Esophagus squamous epithelium (tissue), 5 donors: ENCODE data around the gene DDX11. TPM values are rescaled to one million over a fixed set of nuclear protein-coding genes. Genes with fewer than 3 reads are reported as not detected.
A peak's percentile ranks its signal among the peaks of the same experiment; 100 is the strongest.
"Not testable (repeated sequence)": the region's sequence is repeated elsewhere in the genome, so short reads cannot be mapped to it uniquely, and the experiment has no call there.

Source experiments
- DNase-seq: peaks from one replicate; lab custom pipeline; 2025; lab: John Stamatoyannopoulos, UW
- H3K27ac ChIP-seq, 4 donors: fragments of 200-600 bp; sonication (generic); one replicate each; pipeline ENCODE4 v1.5.1; 2016 to 2019; ENCODE audit warnings: mild to moderate bottlenecking in 1 of 4
- H3K27me3 ChIP-seq, 4 donors: fragments of 200-600 bp; sonication (generic); 1 replicate in 3 of 4; 2 replicates in 1 of 4; pipeline versions ENCODE4 v1.5.1 to v1.6.0; 2017 to 2021; ENCODE audit warnings: antibody characterized with exemption in 1 of 4
- H3K36me3 ChIP-seq, 3 donors: fragments of 200-600 bp; sonication (generic); one replicate each; pipeline ENCODE4 v1.5.1; 2016 to 2019
- H3K4me1 ChIP-seq, 3 donors: fragments of 200-600 bp; sonication (generic); one replicate each; pipeline ENCODE4 v1.5.1; 2017 to 2019
- H3K4me3 ChIP-seq, 4 donors: fragments of 200-600 bp; sonication (generic); 1 replicate in 3 of 4; 2 replicates in 1 of 4; pipeline ENCODE4 v1.5.1; 2016 to 2019; ENCODE audit warnings: mild to moderate bottlenecking in 2 of 4, moderate library complexity in 1 of 4
- H3K9me3 ChIP-seq, 3 donors: fragments of 200-600 bp; sonication (generic); one replicate each; pipeline ENCODE4 v1.5.1; 2016 to 2019
- POLR2A ChIP-seq, 4 donors: fragments of 450-650 bp; IDR thresholded peaks; one replicate each; pipeline ENCODE4 v1.6.1; 2017; ENCODE audit warnings: antibody characterized with exemption in 4 of 4, mild to moderate bottlenecking in 4 of 4, moderate library complexity in 3 of 4
- WGBS, 2 donors: methylation state at CpG; one replicate each; pipeline ENCODE4 v1.1.5; 2018; 5-methylcytosine and 5-hydroxymethylcytosine counted together
- intact Hi-C: fragments of 100-400 bp; cut with DNase I; formaldehyde crosslinking; loops from one replicate; pipeline ENCODE4 v1.15.0; 2022
- total RNA-seq, 4 donors: library from RNA; depleted of rRNA; stranded (reverse); fragments of >200 nt; gene quantifications; one replicate each; pipeline ENCODE4 v1.1.0, GENCODE V29; 2016
- TF ChIP-seq, protein P1 (sequence below), 6 experiments: fragments of 450-650 bp in 4 of 6; fragments of 200-600 bp in 2 of 6; sonication (generic) in 2 of 6; IDR thresholded peaks; one replicate each; pipeline ENCODE4 v1.5.1; 2016 to 2019; ENCODE audit warnings: antibody characterized with exemption in 6 of 6, mild to moderate bottlenecking in 4 of 6, moderate library complexity in 4 of 6
- donor health status: DM: yes; HTN: yes; CAD: no.

Gene DDX11
- total RNA-seq, 4 donors from 2014 or later, result 9.1 to 39.9 (median 23.5) TPM

DNA sequence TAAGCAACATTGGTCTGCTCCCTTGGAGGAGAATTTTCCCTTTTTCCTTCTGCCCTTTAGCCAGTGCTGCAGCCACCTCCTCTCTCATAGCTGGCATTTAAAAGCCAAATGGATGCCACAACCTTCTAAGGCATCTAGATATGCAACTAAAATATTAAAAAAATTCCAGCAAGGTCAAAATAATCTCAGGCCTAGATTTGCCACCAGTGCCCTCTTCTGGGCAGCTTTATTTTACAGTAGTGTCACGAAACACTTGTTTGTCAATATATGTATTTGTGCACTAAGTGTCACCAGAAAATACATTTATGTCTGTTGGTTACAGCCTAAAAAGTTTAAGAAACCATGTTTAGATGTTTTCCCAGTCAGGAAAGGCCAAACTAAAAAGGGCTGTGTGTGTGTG is 19.7 kb upstream of the DDX11 start:
- H3K27ac ChIP-seq, DNase-seq, H3K27me3 ChIP-seq, H3K9me3 ChIP-seq, H3K4me1 ChIP-seq, H3K4me3 ChIP-seq, H3K36me3 ChIP-seq, intact Hi-C loops: not testable (repeated sequence)
- WGBS, 2 donors, result 73 to 77% methylated on average over 1 of the region's 1 CpG
- TF ChIP-seq, protein P1, sequence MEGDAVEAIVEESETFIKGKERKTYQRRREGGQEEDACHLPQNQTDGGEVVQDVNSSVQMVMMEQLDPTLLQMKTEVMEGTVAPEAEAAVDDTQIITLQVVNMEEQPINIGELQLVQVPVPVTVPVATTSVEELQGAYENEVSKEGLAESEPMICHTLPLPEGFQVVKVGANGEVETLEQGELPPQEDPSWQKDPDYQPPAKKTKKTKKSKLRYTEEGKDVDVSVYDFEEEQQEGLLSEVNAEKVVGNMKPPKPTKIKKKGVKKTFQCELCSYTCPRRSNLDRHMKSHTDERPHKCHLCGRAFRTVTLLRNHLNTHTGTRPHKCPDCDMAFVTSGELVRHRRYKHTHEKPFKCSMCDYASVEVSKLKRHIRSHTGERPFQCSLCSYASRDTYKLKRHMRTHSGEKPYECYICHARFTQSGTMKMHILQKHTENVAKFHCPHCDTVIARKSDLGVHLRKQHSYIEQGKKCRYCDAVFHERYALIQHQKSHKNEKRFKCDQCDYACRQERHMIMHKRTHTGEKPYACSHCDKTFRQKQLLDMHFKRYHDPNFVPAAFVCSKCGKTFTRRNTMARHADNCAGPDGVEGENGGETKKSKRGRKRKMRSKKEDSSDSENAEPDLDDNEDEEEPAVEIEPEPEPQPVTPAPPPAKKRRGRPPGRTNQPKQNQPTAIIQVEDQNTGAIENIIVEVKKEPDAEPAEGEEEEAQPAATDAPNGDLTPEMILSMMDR (IDR thresholded peaks at IDR 0.05), result peak in 2 of 6 experiments; percentile 8 to 24

DNA sequence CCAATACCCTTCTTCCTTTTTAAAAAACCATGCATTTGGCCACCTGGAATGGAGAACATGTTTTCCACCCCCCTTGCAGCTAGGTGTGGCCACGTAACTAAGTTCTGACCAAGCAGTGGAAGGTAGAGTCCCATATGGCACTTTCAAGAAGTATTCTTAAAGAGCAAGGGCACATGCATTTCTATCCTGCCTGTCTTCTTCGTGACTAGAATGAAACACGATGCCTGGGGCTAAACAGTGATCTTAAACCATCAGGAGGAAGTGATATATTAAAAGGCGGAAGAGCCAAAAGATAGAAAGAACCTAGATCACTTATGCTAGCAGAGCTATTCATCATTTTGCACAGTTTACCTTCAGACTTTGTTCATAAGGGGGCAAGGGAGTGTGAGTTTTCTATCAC is 16.0 kb upstream of the DDX11 start:
- Histone ChIP-seq H3K4me1 (no peaks in the 10 kb centered on the region), H3K36me3 (no peaks in the 10 kb centered on the region), H3K9me3 (no peaks in the 10 kb centered on the region), H3K27me3 (no peaks in the 10 kb centered on the region), H3K27ac (no peak overlapping the region), H3K4me3 (no peak overlapping the region)
- intact Hi-C loops, result no loop called here
- no peak for DNase-seq
- TF ChIP-seq, protein P1 (IDR thresholded peaks at IDR 0.05), result no peak
- no peak for TF ChIP-seq POLR2A (IDR thresholded peaks at IDR 0.05)
- WGBS, 2 donors, result 65 to 84% methylated on average over 4 of the region's 4 CpGs

DNA sequence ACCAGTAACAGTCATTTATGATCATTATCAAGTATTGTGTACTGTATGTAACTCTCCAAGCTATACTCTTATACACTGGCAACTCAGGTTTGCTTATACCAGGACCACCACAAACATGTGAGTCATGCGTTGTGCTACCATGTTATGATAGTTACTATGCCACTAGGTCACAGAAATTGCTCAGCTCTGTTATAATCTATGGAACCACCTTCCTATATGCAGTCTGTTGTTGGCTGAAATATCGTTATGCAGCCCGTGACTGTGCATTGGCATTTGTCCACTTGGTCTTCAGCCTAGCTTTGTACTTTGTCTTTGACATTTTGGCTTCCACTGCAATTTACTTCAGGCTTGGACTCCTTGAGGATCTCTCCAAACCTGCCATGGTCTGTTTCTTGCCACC is 7.5 kb upstream of the DDX11 start:
- DNase-seq, result not testable (repeated sequence)

DNA sequence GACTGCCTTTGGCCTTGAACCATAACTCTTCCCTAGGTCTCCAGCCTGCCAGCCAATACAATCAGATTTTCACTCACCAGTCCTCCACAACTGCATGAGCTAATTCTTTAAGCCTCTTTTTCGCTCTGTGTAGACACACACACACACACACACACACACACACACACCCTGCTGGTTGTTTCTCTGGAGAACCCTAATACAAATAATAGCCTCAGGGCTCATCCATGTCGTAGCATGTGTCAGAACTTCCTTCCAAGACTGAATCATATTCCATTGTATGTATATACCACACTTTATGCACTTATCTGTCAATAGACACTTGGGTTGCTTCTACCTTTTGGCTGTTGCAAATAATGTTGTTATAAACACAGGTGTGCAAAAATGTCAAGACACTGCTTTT is 6.0 kb upstream of the DDX11 start:
- H3K27ac ChIP-seq, H3K27me3 ChIP-seq, DNase-seq, H3K4me3 ChIP-seq, H3K9me3 ChIP-seq, intact Hi-C loops, H3K36me3 ChIP-seq: not testable (repeated sequence)
- 31 to 63% methylated on average over 2 of the region's 2 CpGs for WGBS, 2 donors
- peaks cover 0 to 11% (median 0%) of the 10 kb centered on the region in 3 donors for H3K4me1 ChIP-seq
- TF ChIP-seq, protein P1 (IDR thresholded peaks at IDR 0.05), result peak in 2 of 6 experiments; percentile 6 to 20

More for the DNA sequence above, 7.5 kb upstream of the DDX11 start:
- H3K9me3 ChIP-seq, H3K27me3 ChIP-seq, H3K4me1 ChIP-seq, H3K36me3 ChIP-seq, H3K4me3 ChIP-seq, H3K27ac ChIP-seq, intact Hi-C loops: not testable (repeated sequence)
- 55 to 57% methylated on average over 2 to 3 of the region's 3 CpGs for WGBS, 2 donors

DNA sequence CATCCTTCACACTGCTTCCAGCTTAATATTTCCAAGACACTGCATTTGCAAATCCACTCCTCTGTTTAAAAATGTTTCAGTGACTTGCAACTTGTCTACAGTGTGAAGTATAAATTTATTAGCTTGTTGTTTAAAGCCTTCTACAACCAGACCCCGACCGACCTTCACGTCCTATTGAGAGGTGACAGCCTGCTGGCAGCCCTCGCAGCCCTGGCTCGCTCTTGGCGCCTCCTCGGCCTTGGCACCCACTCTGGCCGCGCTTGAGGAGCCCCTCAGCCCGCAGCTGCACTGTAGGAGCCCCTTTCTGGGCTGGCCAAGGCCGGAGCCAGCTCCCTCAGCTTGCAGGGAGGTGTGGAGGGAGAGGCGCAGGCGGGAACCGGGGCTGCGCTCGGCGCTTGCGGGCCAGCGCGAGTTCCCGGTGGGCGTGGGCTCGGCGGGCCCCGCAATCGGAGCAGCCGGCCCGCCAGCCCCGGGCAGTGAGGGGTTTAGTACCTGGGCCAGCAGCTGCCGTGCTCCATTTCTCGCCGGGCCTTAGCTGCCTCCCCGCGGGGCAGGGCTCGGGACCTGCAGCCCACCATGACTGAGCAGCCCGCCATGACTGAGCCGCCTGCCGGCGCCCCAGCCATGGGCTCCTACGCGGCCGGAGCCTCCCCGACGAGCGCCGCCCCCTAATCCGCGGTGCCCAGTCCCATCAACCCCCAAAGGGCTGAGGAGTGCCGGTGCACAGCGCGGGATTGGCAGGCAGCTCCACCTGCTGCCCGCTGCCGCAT is 2.5 kb upstream of the DDX11 start:
- H3K9me3 ChIP-seq, H3K27me3 ChIP-seq, H3K4me3 ChIP-seq, DNase-seq, H3K36me3 ChIP-seq, H3K27ac ChIP-seq, intact Hi-C loops: not testable (repeated sequence)
- H3K4me1 ChIP-seq, result peaks cover 0 to 38% (median 3%) of the 10 kb centered on the region in 3 donors
- 100% methylated on average over 1 of the region's 53 CpGs; no CpG with 5 or more reads in 1 of the 2 donors for WGBS, 2 donors

DNA sequence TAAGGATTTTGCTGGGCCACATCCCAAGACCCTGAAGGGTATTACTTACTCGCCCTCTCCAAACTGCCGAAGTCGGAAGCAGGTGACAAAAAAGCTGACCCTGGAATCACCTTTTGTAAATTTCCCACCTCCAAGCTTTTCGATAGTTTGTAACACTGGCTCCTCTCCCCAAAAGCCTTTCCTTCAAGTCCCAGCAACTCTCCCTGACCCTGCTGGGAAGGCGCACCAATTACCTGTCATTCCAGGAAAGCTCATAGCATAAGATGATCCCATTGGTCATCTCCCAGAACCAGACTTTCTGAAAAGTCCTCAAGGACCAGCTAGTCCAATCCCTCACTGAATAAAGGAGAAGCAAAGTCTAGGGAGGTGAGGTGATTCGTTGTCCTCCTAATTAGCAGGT is 698 bp upstream of the DDX11 start:
- peaks cover 0 to 35% (median 3%) of the 10 kb centered on the region in 3 donors for H3K4me1 ChIP-seq
- WGBS, 2 donors, result 41 to 52% methylated on average over 5 of the region's 6 CpGs
- intact Hi-C loops, H3K9me3 ChIP-seq, H3K27me3 ChIP-seq, H3K36me3 ChIP-seq, DNase-seq: not testable (repeated sequence)
- H3K27ac ChIP-seq, result peak overlapping the region in 1 of 4 donors; percentile 95
- peak overlapping the region; percentile 50 to 84 (median 68) for H3K4me3 ChIP-seq
